H1 (cell line): ENCODE data around the gene SLC6A17.

Experiments used
- CEBPB ChIP-seq: IDR thresholded peaks from 2 replicates; pipeline ENCODE4 v1.6.1; 2012; ENCODE audit warnings: low read depth, low read length
- EGR1 ChIP-seq: IDR thresholded peaks from 2 replicates; pipeline ENCODE4 v1.6.1; 2011; ENCODE audit warnings: low read depth, low read length, borderline replicate concordance
- EZH2 ChIP-seq: fragments of 200-600 bp; sonication (generic); IDR thresholded peaks from 2 replicates; pipeline ENCODE4 v1.7.1; 2012; ENCODE audit warnings: low read depth, mild to moderate bottlenecking, moderate library complexity, low read length, inconsistent platforms; ENCODE audit not compliant: severe bottlenecking
- FOSL1 ChIP-seq: IDR thresholded peaks from 2 replicates; pipeline ENCODE4 v1.6.1; 2011; ENCODE audit warnings: mild to moderate bottlenecking, low read depth, low read length, moderate library complexity; ENCODE audit not compliant: insufficient read depth
- KDM1A ChIP-seq: fragments of 200-600, 300-600 bp; sonication (generic); IDR thresholded peaks from 2 replicates; pipeline ENCODE4 v1.7.1; 2016; ENCODE audit warnings: mild to moderate bottlenecking, low read length, borderline replicate concordance
- SIRT6 ChIP-seq: IDR thresholded peaks from one replicate; pipeline ENCODE4 v1.7.1; 2012; ENCODE audit warnings: low read length, inconsistent platforms
- ZNF274 ChIP-seq: IDR thresholded peaks from 2 replicates; pipeline ENCODE4 v1.7.0; 2012; ENCODE audit warnings: low read length, borderline replicate concordance; ENCODE audit errors: extremely low read depth
- TF ChIP-seq, protein P1 (sequence below), 3 experiments: IDR thresholded peaks; 1 replicate in 2 of 3; 2 replicates in 1 of 3; pipeline versions ENCODE4 v1.5.1 to v1.6.1; 2011; ENCODE audit warnings: low read length in 3 of 3, mild to moderate bottlenecking in 3 of 3, inconsistent platforms in 2 of 3, low read depth in 1 of 3, moderate library complexity in 1 of 3; ENCODE audit not compliant: insufficient read depth in 1 of 3; ENCODE audit errors: control extremely low read depth in 1 of 3
- TF ChIP-seq, protein P2 (sequence below): IDR thresholded peaks from 2 replicates; pipeline ENCODE4 v1.6.1; 2011; ENCODE audit warnings: low read length, improper control_type of control experiment

DNA sequence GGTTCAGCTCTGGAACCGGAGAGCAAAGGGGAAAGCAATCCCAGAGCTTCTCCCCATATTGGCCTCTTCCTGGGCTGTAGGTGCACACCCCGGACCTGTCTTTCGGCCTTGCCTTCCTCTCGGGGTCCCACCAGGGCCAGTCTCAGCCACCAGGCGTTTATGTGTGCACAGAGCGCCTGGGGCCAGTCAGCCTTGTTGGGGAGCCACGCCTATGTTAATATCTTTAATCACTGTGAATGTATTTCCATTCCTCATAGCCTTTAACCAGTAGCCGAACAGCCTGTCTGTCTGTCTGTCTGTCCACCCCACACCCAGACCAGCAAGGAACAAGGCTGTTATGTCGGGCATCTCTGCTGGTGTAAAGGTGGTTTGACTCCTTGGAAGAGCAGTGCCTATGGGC, 78.6 kb downstream of the SLC6A17 start:
- TF ChIP-seq FOSL1 = no peak
- TF ChIP-seq EZH2 = no peak
- no peak for TF ChIP-seq SIRT6
- TF ChIP-seq CEBPB = no peak
- TF ChIP-seq, protein P1, sequence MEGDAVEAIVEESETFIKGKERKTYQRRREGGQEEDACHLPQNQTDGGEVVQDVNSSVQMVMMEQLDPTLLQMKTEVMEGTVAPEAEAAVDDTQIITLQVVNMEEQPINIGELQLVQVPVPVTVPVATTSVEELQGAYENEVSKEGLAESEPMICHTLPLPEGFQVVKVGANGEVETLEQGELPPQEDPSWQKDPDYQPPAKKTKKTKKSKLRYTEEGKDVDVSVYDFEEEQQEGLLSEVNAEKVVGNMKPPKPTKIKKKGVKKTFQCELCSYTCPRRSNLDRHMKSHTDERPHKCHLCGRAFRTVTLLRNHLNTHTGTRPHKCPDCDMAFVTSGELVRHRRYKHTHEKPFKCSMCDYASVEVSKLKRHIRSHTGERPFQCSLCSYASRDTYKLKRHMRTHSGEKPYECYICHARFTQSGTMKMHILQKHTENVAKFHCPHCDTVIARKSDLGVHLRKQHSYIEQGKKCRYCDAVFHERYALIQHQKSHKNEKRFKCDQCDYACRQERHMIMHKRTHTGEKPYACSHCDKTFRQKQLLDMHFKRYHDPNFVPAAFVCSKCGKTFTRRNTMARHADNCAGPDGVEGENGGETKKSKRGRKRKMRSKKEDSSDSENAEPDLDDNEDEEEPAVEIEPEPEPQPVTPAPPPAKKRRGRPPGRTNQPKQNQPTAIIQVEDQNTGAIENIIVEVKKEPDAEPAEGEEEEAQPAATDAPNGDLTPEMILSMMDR (IDR thresholded peaks at IDR 0.05; ENCODE audit: control extremely low read depth in 1 of 3, insufficient read depth in 1 of 3, low read depth in 1 of 3, low read length in 3 of 3) = no peak
- TF ChIP-seq EGR1 = no peak
- no peak for TF ChIP-seq ZNF274
- TF ChIP-seq, protein P2, sequence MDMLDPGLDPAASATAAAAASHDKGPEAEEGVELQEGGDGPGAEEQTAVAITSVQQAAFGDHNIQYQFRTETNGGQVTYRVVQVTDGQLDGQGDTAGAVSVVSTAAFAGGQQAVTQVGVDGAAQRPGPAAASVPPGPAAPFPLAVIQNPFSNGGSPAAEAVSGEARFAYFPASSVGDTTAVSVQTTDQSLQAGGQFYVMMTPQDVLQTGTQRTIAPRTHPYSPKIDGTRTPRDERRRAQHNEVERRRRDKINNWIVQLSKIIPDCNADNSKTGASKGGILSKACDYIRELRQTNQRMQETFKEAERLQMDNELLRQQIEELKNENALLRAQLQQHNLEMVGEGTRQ = no peak
- no peak for TF ChIP-seq KDM1A
